ENCODE measurements around the gene SEC63. TPM values are rescaled to one million over a fixed set of nuclear protein-coding genes. Genes with fewer than 3 reads are reported as not detected.

The SEC63 gene
- total RNA-seq, 2 donors from 2014 or later: 65.7 to 74.8 TPM

DNA sequence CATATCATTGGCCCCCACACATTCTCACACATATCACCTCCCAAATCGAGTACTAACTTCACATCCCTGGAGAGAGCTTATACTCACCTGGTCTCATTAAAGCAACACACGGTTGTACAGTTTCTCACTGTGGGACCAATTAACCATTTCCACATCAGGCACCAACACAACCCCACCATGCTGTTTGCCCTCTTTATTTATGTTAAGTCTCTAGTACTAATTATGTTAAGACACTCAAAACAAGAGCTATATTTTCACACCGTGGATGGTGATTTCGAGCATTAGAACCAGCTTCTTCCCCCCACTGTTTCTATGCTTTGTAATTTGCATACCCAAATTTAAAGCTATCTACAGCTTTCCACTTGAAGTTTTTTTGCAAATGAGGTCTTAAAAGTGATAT is 140.2 kb downstream of the SEC63 start:
- Histone ChIP-seq H3K4me1 (ENCODE audit: control insufficient read depth, insufficient read depth, low read length) (no peaks in the 10 kb centered on the region), H3K4me3 (ENCODE audit: low read length) (no peak overlapping the region), H3K27me3 (ENCODE audit: control insufficient read depth, insufficient read depth, low read length, poor library complexity, severe bottlenecking) (peaks cover 28% of the 10 kb centered on the region), H3K36me3 (ENCODE audit: control insufficient read depth, insufficient read depth, low read length) (no peaks in the 10 kb centered on the region), H3K27ac (ENCODE audit: low read depth, low read length) (no peak overlapping the region), H3K9ac (ENCODE audit: extremely low read depth, low read length, poor library complexity, severe bottlenecking) (no peak overlapping the region), H3K9me3 (ENCODE audit: control insufficient read depth, low read length) (no peaks in the 10 kb centered on the region)
- WGBS, 2 experiments (ENCODE audit: insufficient coverage in 1 of 2, insufficient read length in 1 of 2): 87 to 90% methylated on average over 3 to 4 of the region's 4 CpGs
- peak; percentile 1 for DNase-seq
- H3K36me3 Mint-ChIP-seq (ENCODE audit: low read depth): no peaks in the 10 kb centered on the region
- TF ChIP-seq, protein P1, sequence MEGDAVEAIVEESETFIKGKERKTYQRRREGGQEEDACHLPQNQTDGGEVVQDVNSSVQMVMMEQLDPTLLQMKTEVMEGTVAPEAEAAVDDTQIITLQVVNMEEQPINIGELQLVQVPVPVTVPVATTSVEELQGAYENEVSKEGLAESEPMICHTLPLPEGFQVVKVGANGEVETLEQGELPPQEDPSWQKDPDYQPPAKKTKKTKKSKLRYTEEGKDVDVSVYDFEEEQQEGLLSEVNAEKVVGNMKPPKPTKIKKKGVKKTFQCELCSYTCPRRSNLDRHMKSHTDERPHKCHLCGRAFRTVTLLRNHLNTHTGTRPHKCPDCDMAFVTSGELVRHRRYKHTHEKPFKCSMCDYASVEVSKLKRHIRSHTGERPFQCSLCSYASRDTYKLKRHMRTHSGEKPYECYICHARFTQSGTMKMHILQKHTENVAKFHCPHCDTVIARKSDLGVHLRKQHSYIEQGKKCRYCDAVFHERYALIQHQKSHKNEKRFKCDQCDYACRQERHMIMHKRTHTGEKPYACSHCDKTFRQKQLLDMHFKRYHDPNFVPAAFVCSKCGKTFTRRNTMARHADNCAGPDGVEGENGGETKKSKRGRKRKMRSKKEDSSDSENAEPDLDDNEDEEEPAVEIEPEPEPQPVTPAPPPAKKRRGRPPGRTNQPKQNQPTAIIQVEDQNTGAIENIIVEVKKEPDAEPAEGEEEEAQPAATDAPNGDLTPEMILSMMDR (conservative IDR thresholded peaks at IDR 0.05): no peak
- no peak overlapping the region for H3K27ac Mint-ChIP-seq
- peaks cover 18% of the 10 kb centered on the region for H3K4me1 Mint-ChIP-seq
- no peaks in the 10 kb centered on the region for H3K9me3 Mint-ChIP-seq
- H3K4me3 Mint-ChIP-seq: no peak overlapping the region
- H3K27me3 Mint-ChIP-seq (ENCODE audit: insufficient read depth): peaks cover 24% of the 10 kb centered on the region

Other genes with a start within 250 kb of the SEC63 start
- gene SCML4, start 133.9 kb downstream of the SEC63 start, total RNA-seq: not detected
- gene OSTM1, start 116.5 kb upstream of the SEC63 start, total RNA-seq: 10 to 100 TPM; 16.9 to 25.3 TPM
- not detected for gene NR2E1, start 207.8 kb upstream of the SEC63 start, total RNA-seq